Chondrocyte (in vitro differentiated cells): ENCODE measurements around the gene KCNJ14. TPM values are rescaled to one million over a fixed set of nuclear protein-coding genes. Genes with fewer than 3 reads are reported as not detected.

Experiments
- DNase-seq: peaks from one replicate; pipeline ENCODE4 v3.0.0; 2021; ENCODE audit warnings: mixed read lengths, low spot score
- H3K27ac Mint-ChIP-seq: one replicate; pipeline ENCODE4 v1.8.0; 2021; ENCODE audit warnings: mild to moderate bottlenecking, moderate library complexity, mixed read lengths; ENCODE audit not compliant: unreplicated experiment
- H3K27me3 Mint-ChIP-seq: 2 replicates; pipeline ENCODE4 v1.8.0; 2021; ENCODE audit warnings: low read depth, mixed read lengths
- H3K36me3 Mint-ChIP-seq: 2 replicates; pipeline ENCODE4 v1.8.0; 2021; ENCODE audit warnings: low read depth, mixed read lengths
- H3K4me1 Mint-ChIP-seq: 2 replicates; pipeline ENCODE4 v1.8.0; 2021; ENCODE audit warnings: low read depth, mild to moderate bottlenecking, mixed read lengths
- H3K4me3 Mint-ChIP-seq: one replicate; pipeline ENCODE4 v1.8.0; 2021; ENCODE audit warnings: mild to moderate bottlenecking, moderate library complexity, mixed read lengths; ENCODE audit not compliant: unreplicated experiment
- H3K9me3 Mint-ChIP-seq: 2 replicates; pipeline ENCODE4 v1.8.0; 2021; ENCODE audit warnings: low read depth, mixed read lengths
- total RNA-seq: library from RNA; stranded (reverse); gene quantifications from 3 replicates; pipeline ENCODE4 v1.2.1, GENCODE V29; 2021
- TF ChIP-seq, protein P1 (sequence below): fragments of 200-600 bp; sonication (generic); IDR thresholded peaks from 2 replicates; pipeline ENCODE4 v1.5.0; 2021; ENCODE audit warnings: antibody characterized with exemption, mild to moderate bottlenecking, moderate library complexity

Gene KCNJ14
- total RNA-seq, 1 donor from 2014 or later: 0.95 TPM

- TF ChIP-seq, protein P1, sequence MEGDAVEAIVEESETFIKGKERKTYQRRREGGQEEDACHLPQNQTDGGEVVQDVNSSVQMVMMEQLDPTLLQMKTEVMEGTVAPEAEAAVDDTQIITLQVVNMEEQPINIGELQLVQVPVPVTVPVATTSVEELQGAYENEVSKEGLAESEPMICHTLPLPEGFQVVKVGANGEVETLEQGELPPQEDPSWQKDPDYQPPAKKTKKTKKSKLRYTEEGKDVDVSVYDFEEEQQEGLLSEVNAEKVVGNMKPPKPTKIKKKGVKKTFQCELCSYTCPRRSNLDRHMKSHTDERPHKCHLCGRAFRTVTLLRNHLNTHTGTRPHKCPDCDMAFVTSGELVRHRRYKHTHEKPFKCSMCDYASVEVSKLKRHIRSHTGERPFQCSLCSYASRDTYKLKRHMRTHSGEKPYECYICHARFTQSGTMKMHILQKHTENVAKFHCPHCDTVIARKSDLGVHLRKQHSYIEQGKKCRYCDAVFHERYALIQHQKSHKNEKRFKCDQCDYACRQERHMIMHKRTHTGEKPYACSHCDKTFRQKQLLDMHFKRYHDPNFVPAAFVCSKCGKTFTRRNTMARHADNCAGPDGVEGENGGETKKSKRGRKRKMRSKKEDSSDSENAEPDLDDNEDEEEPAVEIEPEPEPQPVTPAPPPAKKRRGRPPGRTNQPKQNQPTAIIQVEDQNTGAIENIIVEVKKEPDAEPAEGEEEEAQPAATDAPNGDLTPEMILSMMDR: no peak
- Mint-ChIP-seq H3K27ac (no peak overlapping the region), H3K36me3 (peaks cover 29% of the 10 kb centered on the region), H3K27me3 (no peaks in the 10 kb centered on the region), H3K4me1 (peaks cover 29% of the 10 kb centered on the region), H3K4me3 (peak overlapping the region; percentile 82), H3K9me3 (no peaks in the 10 kb centered on the region)
- DNase-seq: no peak
Observed at GRCh38 chr19:48470856-48471255, 15.5 kb downstream of the KCNJ14 start.

DNA sequence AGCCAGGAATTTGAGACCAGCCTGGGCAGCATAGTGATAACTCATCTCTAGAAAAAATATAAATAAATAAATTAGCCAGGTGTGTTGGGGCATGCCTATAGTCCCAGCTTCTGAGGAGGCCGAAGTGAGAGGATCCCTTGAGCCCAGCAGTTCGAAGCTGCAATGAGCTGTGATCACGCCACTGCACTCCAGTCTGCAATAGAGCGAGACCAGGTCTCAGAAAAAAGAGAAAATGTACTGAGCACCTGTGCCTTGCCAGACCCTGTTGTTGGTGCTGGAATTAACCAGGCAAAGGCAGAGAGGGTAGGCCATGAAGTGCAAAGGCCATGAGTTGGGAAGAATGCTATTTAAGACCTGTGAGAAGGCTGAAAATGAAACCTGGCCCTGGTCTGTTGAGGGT lies 16.5 kb downstream of the KCNJ14 start:
- peaks cover 29% of the 10 kb centered on the region for H3K4me1 Mint-ChIP-seq
- H3K27ac Mint-ChIP-seq: no peak overlapping the region
- DNase-seq: no peak
- peaks cover 31% of the 10 kb centered on the region for H3K36me3 Mint-ChIP-seq
- H3K9me3 Mint-ChIP-seq: no peaks in the 10 kb centered on the region
- TF ChIP-seq, protein P1: no peak
- H3K4me3 Mint-ChIP-seq: no peak overlapping the region
- H3K27me3 Mint-ChIP-seq: no peaks in the 10 kb centered on the region

GRCh38 chr19:48473161-48473966 lies 18.0 kb downstream of the KCNJ14 start:
- DNase-seq: no peak
- H3K4me1 Mint-ChIP-seq: peaks cover 23% of the 10 kb centered on the region
- TF ChIP-seq, protein P1: no peak
- H3K27ac Mint-ChIP-seq: no peak overlapping the region
- peaks cover 31% of the 10 kb centered on the region for H3K36me3 Mint-ChIP-seq
- no peaks in the 10 kb centered on the region for H3K27me3 Mint-ChIP-seq
- no peak overlapping the region for H3K4me3 Mint-ChIP-seq
- no peaks in the 10 kb centered on the region for H3K9me3 Mint-ChIP-seq

DNA sequence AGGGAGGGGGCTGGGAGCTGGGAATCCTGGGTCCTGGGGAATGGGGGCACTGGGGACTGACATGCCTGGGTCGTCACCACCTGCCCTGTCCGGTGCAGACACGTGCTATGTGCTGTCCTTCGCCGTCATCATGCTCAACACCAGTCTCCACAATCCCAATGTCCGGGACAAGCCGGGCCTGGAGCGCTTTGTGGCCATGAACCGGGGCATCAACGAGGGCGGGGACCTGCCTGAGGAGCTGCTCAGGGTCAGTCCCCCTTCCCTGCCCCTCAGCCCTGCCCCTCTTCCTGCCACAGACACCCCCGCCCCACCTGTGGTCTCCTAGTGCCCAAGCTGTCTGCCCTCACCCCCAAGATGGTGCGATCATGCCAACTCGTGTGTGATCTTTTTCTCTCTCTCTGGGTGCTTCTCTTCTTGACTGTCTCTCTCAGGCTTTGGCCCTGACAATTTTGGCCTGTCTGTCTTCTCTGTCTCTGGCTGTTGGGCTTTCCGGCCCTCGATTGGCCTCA lies 18.8 kb downstream of the KCNJ14 start:
- peaks cover 31% of the 10 kb centered on the region for H3K36me3 Mint-ChIP-seq
- DNase-seq: no peak
- TF ChIP-seq, protein P1: no peak
- H3K27me3 Mint-ChIP-seq: no peaks in the 10 kb centered on the region
- no peak overlapping the region for H3K4me3 Mint-ChIP-seq
- no peaks in the 10 kb centered on the region for H3K9me3 Mint-ChIP-seq
- no peak overlapping the region for H3K27ac Mint-ChIP-seq
- peaks cover 20% of the 10 kb centered on the region for H3K4me1 Mint-ChIP-seq

- no peak for DNase-seq
- Mint-ChIP-seq H3K27ac (no peak overlapping the region), H3K4me1 (peaks cover 11% of the 10 kb centered on the region), H3K9me3 (no peaks in the 10 kb centered on the region), H3K4me3 (no peak overlapping the region), H3K27me3 (no peaks in the 10 kb centered on the region), H3K36me3 (peaks cover 34% of the 10 kb centered on the region)
- TF ChIP-seq, protein P1: no peak
Observed at GRCh38 chr19:48475369-48476068, 20.1 kb downstream of the KCNJ14 start.
